Type B pancreatic cell (in vitro differentiated cells): Measurements from ENCODE around the gene DOCK1. TPM values are rescaled to one million over a fixed set of nuclear protein-coding genes. Genes with fewer than 3 reads are reported as not detected.

Experiments
- DNase-seq: peaks from one replicate; pipeline ENCODE4 v3.0.0; 2021; ENCODE audit warnings: mixed read lengths; ENCODE audit not compliant: unreplicated experiment; ENCODE audit errors: extremely low spot score
- H3K27ac Mint-ChIP-seq: 2 replicates; pipeline ENCODE4 v1.8.0; 2021; ENCODE audit warnings: mild to moderate bottlenecking, mixed read lengths
- H3K27me3 Mint-ChIP-seq: 2 replicates; pipeline ENCODE4 v1.8.0; 2021; ENCODE audit warnings: mixed read lengths
- H3K36me3 Mint-ChIP-seq: 2 replicates; pipeline ENCODE4 v1.8.0; 2021; ENCODE audit warnings: mixed read lengths
- H3K4me1 Mint-ChIP-seq: one replicate; pipeline ENCODE4 v1.8.0; 2021; ENCODE audit warnings: mixed read lengths; ENCODE audit not compliant: unreplicated experiment
- H3K4me3 Mint-ChIP-seq: 2 replicates; pipeline ENCODE4 v1.8.0; 2021; ENCODE audit warnings: mild to moderate bottlenecking, mixed read lengths
- H3K9me3 Mint-ChIP-seq: 2 replicates; pipeline ENCODE4 v1.8.0; 2021; ENCODE audit warnings: mixed read lengths
- total RNA-seq: library from RNA; stranded (reverse); gene quantifications from 2 replicates; pipeline ENCODE4 v1.2.1, GENCODE V29; 2021; ENCODE audit warnings: low replicate concordance
- TF ChIP-seq, protein P1 (sequence below): fragments of 200-600 bp; sonication (generic); conservative IDR thresholded peaks from 2 replicates; pipeline ENCODE4 v1.5.0; 2021; ENCODE audit warnings: antibody characterized with exemption, mild to moderate bottlenecking

Gene DOCK1
- total RNA-seq, 1 donor from 2014 or later = 67.4 TPM

DNA sequence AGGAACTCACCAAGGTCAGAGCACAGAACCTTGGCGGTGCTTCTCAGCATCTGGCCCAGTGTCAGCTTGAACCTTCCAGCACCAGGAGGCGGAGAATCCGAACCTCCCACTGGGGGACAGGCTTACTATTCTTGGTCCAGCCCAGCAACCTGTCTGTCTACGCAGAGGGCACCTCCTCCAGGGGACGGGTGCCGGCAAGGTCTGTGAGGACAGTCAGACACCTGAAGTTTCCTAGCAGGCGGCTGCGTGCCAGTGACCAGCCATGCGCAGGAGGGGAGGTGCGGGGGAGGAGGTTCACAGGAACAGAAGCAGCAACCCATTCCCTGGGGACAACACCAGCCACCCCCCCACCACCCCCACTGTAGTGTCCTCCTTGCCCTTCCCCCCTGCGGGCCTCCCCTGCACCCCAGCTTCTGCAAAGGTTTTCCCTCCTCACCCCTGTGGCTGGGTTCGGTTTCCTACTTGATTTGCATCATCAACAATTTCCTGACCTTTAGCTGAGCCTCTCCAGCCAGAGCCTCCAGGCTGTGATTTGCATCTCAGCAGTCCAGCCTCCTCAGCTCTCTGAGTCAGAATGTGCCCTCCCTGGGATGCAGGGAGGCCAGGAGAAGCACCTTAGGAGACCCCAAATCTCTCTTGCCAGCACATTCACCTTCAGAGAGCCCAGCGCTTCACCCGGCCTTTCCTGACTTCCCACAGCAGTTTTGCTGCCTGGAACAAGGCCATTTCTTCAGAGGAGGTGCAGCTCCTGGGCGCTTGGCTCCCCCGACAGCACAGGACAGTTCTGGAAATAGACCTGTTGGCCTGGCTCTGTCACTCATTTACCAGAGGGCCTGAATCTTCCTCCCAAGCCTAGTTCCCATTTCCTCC, 536.4 kb downstream of the DOCK1 start:
- Mint-ChIP-seq H3K4me3 (no peak overlapping the region), H3K9me3 (no peaks in the 10 kb centered on the region)
- no peak for DNase-seq

DNA sequence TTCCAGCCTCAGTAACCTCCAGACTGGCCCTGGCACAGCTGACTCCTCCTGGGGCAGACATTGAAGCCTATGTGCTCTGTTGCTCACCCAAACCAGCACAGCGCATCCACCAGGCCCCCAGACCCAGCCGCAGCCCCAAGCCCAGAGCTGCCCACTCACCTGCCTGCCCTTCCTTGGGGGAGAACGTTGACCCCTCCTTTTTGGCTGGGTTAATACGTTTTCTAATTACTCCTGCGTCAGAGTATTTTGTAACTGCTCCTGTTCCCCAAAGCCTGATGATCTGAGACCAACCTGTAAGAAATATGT, 536.9 kb downstream of the DOCK1 start:
- no peaks in the 10 kb centered on the region for H3K4me1 Mint-ChIP-seq
- no peak overlapping the region for H3K4me3 Mint-ChIP-seq
- H3K27ac Mint-ChIP-seq = no peak overlapping the region
- DNase-seq = no peak
- H3K27me3 Mint-ChIP-seq = no peaks in the 10 kb centered on the region
- TF ChIP-seq, protein P1, sequence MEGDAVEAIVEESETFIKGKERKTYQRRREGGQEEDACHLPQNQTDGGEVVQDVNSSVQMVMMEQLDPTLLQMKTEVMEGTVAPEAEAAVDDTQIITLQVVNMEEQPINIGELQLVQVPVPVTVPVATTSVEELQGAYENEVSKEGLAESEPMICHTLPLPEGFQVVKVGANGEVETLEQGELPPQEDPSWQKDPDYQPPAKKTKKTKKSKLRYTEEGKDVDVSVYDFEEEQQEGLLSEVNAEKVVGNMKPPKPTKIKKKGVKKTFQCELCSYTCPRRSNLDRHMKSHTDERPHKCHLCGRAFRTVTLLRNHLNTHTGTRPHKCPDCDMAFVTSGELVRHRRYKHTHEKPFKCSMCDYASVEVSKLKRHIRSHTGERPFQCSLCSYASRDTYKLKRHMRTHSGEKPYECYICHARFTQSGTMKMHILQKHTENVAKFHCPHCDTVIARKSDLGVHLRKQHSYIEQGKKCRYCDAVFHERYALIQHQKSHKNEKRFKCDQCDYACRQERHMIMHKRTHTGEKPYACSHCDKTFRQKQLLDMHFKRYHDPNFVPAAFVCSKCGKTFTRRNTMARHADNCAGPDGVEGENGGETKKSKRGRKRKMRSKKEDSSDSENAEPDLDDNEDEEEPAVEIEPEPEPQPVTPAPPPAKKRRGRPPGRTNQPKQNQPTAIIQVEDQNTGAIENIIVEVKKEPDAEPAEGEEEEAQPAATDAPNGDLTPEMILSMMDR = no peak
- H3K36me3 Mint-ChIP-seq = peaks cover 51% of the 10 kb centered on the region
- H3K9me3 Mint-ChIP-seq = no peaks in the 10 kb centered on the region

More for the DNA sequence above, 536.4 kb downstream of the DOCK1 start:
- no peak overlapping the region for H3K27ac Mint-ChIP-seq
- H3K4me1 Mint-ChIP-seq = no peaks in the 10 kb centered on the region
- H3K36me3 Mint-ChIP-seq = peaks cover 51% of the 10 kb centered on the region
- no peaks in the 10 kb centered on the region for H3K27me3 Mint-ChIP-seq
- TF ChIP-seq, protein P1 = no peak

DNA sequence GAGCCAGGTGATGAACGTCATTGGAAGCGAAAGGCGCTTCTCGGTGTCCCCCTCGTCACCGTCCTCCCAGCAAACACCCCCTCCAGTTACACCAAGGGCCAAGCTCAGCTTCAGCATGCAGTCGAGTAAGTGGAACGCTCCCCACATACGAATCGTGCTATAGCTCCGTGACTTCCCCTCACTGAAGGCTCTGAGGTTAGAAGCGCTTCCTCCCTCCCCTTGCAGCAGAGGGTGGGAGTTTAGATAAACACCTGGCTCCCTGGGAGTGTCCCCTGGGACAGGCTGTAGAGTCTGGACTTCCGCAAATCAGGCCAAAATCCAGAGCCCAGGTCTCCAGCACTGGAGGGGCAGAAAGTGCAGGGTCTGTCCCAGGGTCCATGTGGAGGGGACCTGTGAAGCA, 538.9 kb downstream of the DOCK1 start:
- TF ChIP-seq, protein P1 = no peak
- no peak overlapping the region for H3K27ac Mint-ChIP-seq
- no peak overlapping the region for H3K4me3 Mint-ChIP-seq
- peaks cover 59% of the 10 kb centered on the region for H3K36me3 Mint-ChIP-seq
- no peak for DNase-seq
- no peaks in the 10 kb centered on the region for H3K27me3 Mint-ChIP-seq
- H3K9me3 Mint-ChIP-seq = no peaks in the 10 kb centered on the region
- no peaks in the 10 kb centered on the region for H3K4me1 Mint-ChIP-seq

DNA sequence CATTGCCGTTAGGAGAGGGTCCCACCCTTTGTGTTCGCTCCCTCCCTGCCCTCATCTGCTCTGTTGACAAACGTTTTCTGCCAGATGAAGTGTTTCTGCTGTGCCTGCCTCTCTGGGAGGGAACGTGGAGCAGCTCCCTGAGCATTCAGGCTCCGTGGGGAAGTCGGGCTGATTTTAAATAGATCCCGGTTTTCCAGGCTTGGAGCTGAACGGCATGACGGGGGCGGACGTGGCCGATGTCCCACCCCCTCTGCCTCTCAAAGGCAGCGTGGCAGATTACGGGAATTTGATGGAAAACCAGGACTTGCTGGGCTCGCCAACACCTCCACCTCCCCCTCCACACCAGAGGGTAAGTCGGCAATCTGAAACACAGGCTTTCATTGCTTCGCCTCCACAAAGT, 542.0 kb downstream of the DOCK1 start:
- Mint-ChIP-seq H3K4me3 (no peak overlapping the region), H3K36me3 (peaks cover 61% of the 10 kb centered on the region), H3K9me3 (no peaks in the 10 kb centered on the region), H3K4me1 (no peaks in the 10 kb centered on the region), H3K27me3 (no peaks in the 10 kb centered on the region), H3K27ac (no peak overlapping the region)
- no peak for DNase-seq
- TF ChIP-seq, protein P1 = no peak

DNA sequence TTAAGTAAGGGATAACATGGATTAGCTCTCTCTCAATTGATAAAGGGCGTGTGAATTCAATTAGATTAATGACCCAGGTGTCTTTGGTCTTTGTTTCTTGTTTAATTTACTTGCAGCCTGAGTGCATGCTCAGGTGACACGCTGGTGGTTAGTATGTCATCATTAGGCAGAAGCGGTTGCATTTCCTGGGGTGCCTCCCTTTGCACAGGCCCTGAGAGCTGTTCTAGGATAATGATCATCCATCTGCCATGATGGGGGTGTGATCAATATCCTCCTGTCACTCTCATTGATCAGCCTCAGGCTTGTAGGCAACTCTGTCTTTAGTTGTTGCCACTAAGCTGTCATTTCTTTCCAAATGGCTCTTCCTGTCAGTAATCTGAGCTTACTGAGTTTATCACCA, 544.3 kb downstream of the DOCK1 start:
- TF ChIP-seq, protein P1 = no peak
- Mint-ChIP-seq H3K27me3 (no peaks in the 10 kb centered on the region), H3K4me1 (no peaks in the 10 kb centered on the region), H3K27ac (no peak overlapping the region), H3K4me3 (no peak overlapping the region), H3K36me3 (peaks cover 47% of the 10 kb centered on the region), H3K9me3 (no peaks in the 10 kb centered on the region)
- no peak for DNase-seq
